ENCODE measurements around the gene PRSS16. TPM values are rescaled to one million over a fixed set of nuclear protein-coding genes. Genes with fewer than 3 reads are reported as not detected.

PRSS16 gene
- total RNA-seq, 4 donors from 2014 or later: 9.0 to 34.5 (median 18.8) TPM

GRCh38 chr6:27279513-27280063 is 32.1 kb downstream of the PRSS16 start:
- peak overlapping the region in 1 of 4 donors; percentile 14 for H3K4me3 ChIP-seq
- in situ Hi-C loops (cut with MboI; ENCODE audit: low pct_ligation_motif_present in 1 of 4, low pct_unique_long_range_greater_than_20kb in 1 of 4, low sequenced_read_pairs in 3 of 4): no loop called here
- WGBS, 2 donors (ENCODE audit: low coverage in 1 of 2): 16 to 21% methylated on average over 5 to 24 of the region's 24 CpGs

GRCh38 chr6:27280064-27280539 is 32.6 kb downstream of the PRSS16 start:
- Histone ChIP-seq H3K9me3 (peaks cover 3% of the 10 kb centered on the region in 2 donors), H3K4me1 (peaks cover 0 to 12% (median 3%) of the 10 kb centered on the region in 4 donors), H3K4me3 (peak overlapping the region in 1 of 4 donors; percentile 14), H3K27me3 (peaks cover 99% of the 10 kb centered on the region), H3K36me3 (no peaks in the 10 kb centered on the region), H3K27ac (no peak overlapping the region)
- DNase-seq: no peak
- in situ Hi-C loops (cut with MboI; ENCODE audit: low pct_ligation_motif_present in 1 of 4, low pct_unique_long_range_greater_than_20kb in 1 of 4, low sequenced_read_pairs in 3 of 4) (no loop called here), intact Hi-C loops (cut with DNase I; ENCODE audit: low total_unique reads) (no loop called here)
- WGBS, 2 donors (ENCODE audit: low coverage in 1 of 2): 7 to 9% methylated on average over 7 to 17 of the region's 17 CpGs
- no peak for TF ChIP-seq POLR2AphosphoS5 (IDR thresholded peaks at IDR 0.05)
- TF ChIP-seq CTCF (IDR thresholded peaks at IDR 0.05): no peak
- no peak for TF ChIP-seq POLR2A (IDR thresholded peaks at IDR 0.05)
- TF ChIP-seq EP300 (IDR thresholded peaks at IDR 0.05; ENCODE audit: low read depth): no peak

More at GRCh38 chr6:27279513-27280063, 32.1 kb downstream of the PRSS16 start:
- Histone ChIP-seq H3K4me1 (peaks cover 0 to 12% (median 3%) of the 10 kb centered on the region in 4 donors), H3K9me3 (peaks cover 3% of the 10 kb centered on the region in 2 donors), H3K27me3 (peaks cover 99% of the 10 kb centered on the region), H3K36me3 (no peaks in the 10 kb centered on the region), H3K27ac (no peak overlapping the region)
- intact Hi-C loops (cut with DNase I; ENCODE audit: low total_unique reads): no loop called here
- no peak for DNase-seq
- no peak for TF ChIP-seq POLR2AphosphoS5 (IDR thresholded peaks at IDR 0.05)

- Histone ChIP-seq H3K27ac (no peak overlapping the region), H3K27me3 (peaks cover 99% of the 10 kb centered on the region), H3K4me1 (peaks cover 0 to 12% (median 3%) of the 10 kb centered on the region in 4 donors), H3K4me3 (no peak overlapping the region), H3K36me3 (no peaks in the 10 kb centered on the region), H3K9me3 (peaks cover 3% of the 10 kb centered on the region in 2 donors)
- WGBS, 2 donors (ENCODE audit: low coverage in 1 of 2): 12 to 25% methylated on average over 5 to 9 of the region's 9 CpGs
- intact Hi-C loops (cut with DNase I; ENCODE audit: low total_unique reads): no loop called here
- in situ Hi-C loops (cut with MboI; ENCODE audit: low pct_ligation_motif_present in 1 of 4, low pct_unique_long_range_greater_than_20kb in 1 of 4, low sequenced_read_pairs in 3 of 4): no loop called here
- DNase-seq: no peak
- TF ChIP-seq POLR2AphosphoS5 (IDR thresholded peaks at IDR 0.05) (no peak), CTCF (IDR thresholded peaks at IDR 0.05) (no peak), POLR2A (IDR thresholded peaks at IDR 0.05) (no peak), EP300 (IDR thresholded peaks at IDR 0.05; ENCODE audit: low read depth) (no peak)
Measured at GRCh38 chr6:27280540-27281000, 33.1 kb downstream of the PRSS16 start.

GRCh38 chr6:27281105-27281539 is 33.6 kb downstream of the PRSS16 start:
- H3K27me3 ChIP-seq: peaks cover 99% of the 10 kb centered on the region
- H3K4me1 ChIP-seq: peaks cover 0 to 12% (median 3%) of the 10 kb centered on the region in 4 donors
- 22 to 32% methylated on average over 9 to 13 of the region's 13 CpGs for WGBS, 2 donors (ENCODE audit: low coverage in 1 of 2)
- no peak overlapping the region for H3K4me3 ChIP-seq
- no peak overlapping the region for H3K27ac ChIP-seq
- in situ Hi-C loops (cut with MboI; ENCODE audit: low pct_ligation_motif_present in 1 of 4, low pct_unique_long_range_greater_than_20kb in 1 of 4, low sequenced_read_pairs in 3 of 4): no loop called here
- DNase-seq: no peak
- no peaks in the 10 kb centered on the region for H3K36me3 ChIP-seq
- TF ChIP-seq POLR2AphosphoS5 (IDR thresholded peaks at IDR 0.05) (no peak), EP300 (IDR thresholded peaks at IDR 0.05; ENCODE audit: low read depth) (no peak), POLR2A (IDR thresholded peaks at IDR 0.05) (no peak), CTCF (IDR thresholded peaks at IDR 0.05) (no peak)
- H3K9me3 ChIP-seq: peaks cover 3% of the 10 kb centered on the region in 2 donors
- intact Hi-C loops (cut with DNase I; ENCODE audit: low total_unique reads): no loop called here
